ENCODE measurements around the gene SHISA7. TPM values are rescaled to one million over a fixed set of nuclear protein-coding genes. Genes with fewer than 3 reads are reported as not detected.

The SHISA7 gene
- total RNA-seq, 2 donors from 2014 or later = not detected

- Histone ChIP-seq H3K36me3 (no peaks in the 10 kb centered on the region), H3K4me3 (no peak overlapping the region), H3K27me3 (no peaks in the 10 kb centered on the region), H3K9ac (ENCODE audit: low read depth in 2 of 2, low read length in 2 of 2) (peak overlapping the region in 1 of 2 donors; percentile 60), H3K9me3 (no peaks in the 10 kb centered on the region), H3K27ac (peak overlapping the region; percentile 76), H3K4me1 (peaks cover 10% of the 10 kb centered on the region)
- no peak for DNase-seq
- intact Hi-C loops (cut with DNase I) = no loop called here
- no peak for TF ChIP-seq CTCF (IDR thresholded peaks at IDR 0.05)
Observed at GRCh38 chr19:55486043-55486970, 43.2 kb upstream of the SHISA7 start.

- no peaks in the 10 kb centered on the region for H3K9me3 ChIP-seq
- no peaks in the 10 kb centered on the region for H3K36me3 ChIP-seq
- peak overlapping the region; percentile 76 for H3K27ac ChIP-seq
- H3K4me3 ChIP-seq = peak overlapping the region; percentile 53
- H3K27me3 ChIP-seq = no peaks in the 10 kb centered on the region
- intact Hi-C loops (cut with DNase I) = no loop called here
- no peak for TF ChIP-seq CTCF (IDR thresholded peaks at IDR 0.05)
- H3K9ac ChIP-seq (ENCODE audit: low read depth in 2 of 2, low read length in 2 of 2) = peak overlapping the region; percentile 34 to 60
- H3K4me1 ChIP-seq = peaks cover 10% of the 10 kb centered on the region
- DNase-seq = no peak
Observed at GRCh38 chr19:55485439-55486011, 42.4 kb upstream of the SHISA7 start.

- Histone ChIP-seq H3K36me3 (no peaks in the 10 kb centered on the region), H3K4me1 (peaks cover 10% of the 10 kb centered on the region), H3K27me3 (no peaks in the 10 kb centered on the region), H3K9ac (ENCODE audit: low read depth in 2 of 2, low read length in 2 of 2) (peak within 1 kb of the TSS; percentile 34 to 60), H3K9me3 (no peaks in the 10 kb centered on the region), H3K27ac (peak within 1 kb of the TSS; percentile 76), H3K4me3 (peak within 1 kb of the TSS; percentile 53)
- TF ChIP-seq CTCF (IDR thresholded peaks at IDR 0.05) = no peak
- no peak for DNase-seq
- intact Hi-C loops (cut with DNase I) = no loop called here
Observed at GRCh38 chr19:55484593-55485438, 41.7 kb upstream of the SHISA7 start, which contains the start of gene NAT14. TSS of gene NAT14 (plus strand) at chr19:55485188. CDS start at chr19:55485709, 521 bp downstream.

- no peak for TF ChIP-seq CTCF (IDR thresholded peaks at IDR 0.05)
- Histone ChIP-seq H3K4me3 (peak overlapping the region; percentile 53), H3K9ac (ENCODE audit: low read depth in 2 of 2, low read length in 2 of 2) (peak overlapping the region; percentile 34 to 35), H3K36me3 (no peaks in the 10 kb centered on the region), H3K9me3 (no peaks in the 10 kb centered on the region), H3K27me3 (no peaks in the 10 kb centered on the region), H3K4me1 (peaks cover 10% of the 10 kb centered on the region), H3K27ac (no peak overlapping the region)
- intact Hi-C loops (cut with DNase I) = no loop called here
- DNase-seq = no peak
Observed at GRCh38 chr19:55483706-55484592, 40.8 kb upstream of the SHISA7 start.
